Measurements from ENCODE around the gene RNF150.

The RNF150 gene

GRCh38 chr4:141027421-141027820 lies 105.8 kb downstream of the RNF150 start:
- no peak for DNase-seq (ENCODE audit: low read depth, low spot score)

- no peak for DNase-seq (ENCODE audit: low read depth, low spot score)
Measured at GRCh38 chr4:141026900-141027299, 106.4 kb downstream of the RNF150 start.

GRCh38 chr4:141023051-141023450 lies 110.2 kb downstream of the RNF150 start:
- DNase-seq (ENCODE audit: low read depth, low spot score) = no peak

GRCh38 chr4:141022111-141022695 lies 111.1 kb downstream of the RNF150 start:
- DNase-seq (ENCODE audit: low read depth, low spot score) = no peak

- no peak for DNase-seq (ENCODE audit: low read depth, low spot score)
Measured at GRCh38 chr4:141021397-141022110, 111.7 kb downstream of the RNF150 start.

GRCh38 chr4:141020801-141021261 lies 112.4 kb downstream of the RNF150 start:
- DNase-seq (ENCODE audit: low read depth, low spot score) = peak; percentile 21

GRCh38 chr4:141019768-141020167 lies 113.5 kb downstream of the RNF150 start:
- no peak for DNase-seq (ENCODE audit: low read depth, low spot score)

GRCh38 chr4:141016117-141016798 lies 117.0 kb downstream of the RNF150 start:
- no peak for DNase-seq (ENCODE audit: low read depth, low spot score)

GRCh38 chr4:141013899-141014298 lies 119.4 kb downstream of the RNF150 start:
- no peak for DNase-seq (ENCODE audit: low read depth, low spot score)

- DNase-seq (ENCODE audit: low read depth, low spot score) = no peak
Measured at GRCh38 chr4:141011901-141012315, 121.4 kb downstream of the RNF150 start.

GRCh38 chr4:141009931-141010330 lies 123.3 kb downstream of the RNF150 start:
- DNase-seq (ENCODE audit: low read depth, low spot score) = no peak

GRCh38 chr4:141009129-141009528 lies 124.1 kb downstream of the RNF150 start:
- DNase-seq (ENCODE audit: low read depth, low spot score) = no peak

GRCh38 chr4:141006242-141006802 lies 126.9 kb downstream of the RNF150 start:
- no peak for DNase-seq (ENCODE audit: low read depth, low spot score)

- no peak for DNase-seq (ENCODE audit: low read depth, low spot score)
Measured at GRCh38 chr4:141004823-141005222, 128.4 kb downstream of the RNF150 start.

- no peak for DNase-seq (ENCODE audit: low read depth, low spot score)
Measured at GRCh38 chr4:141003193-141003592, 130.1 kb downstream of the RNF150 start.

- no peak for DNase-seq (ENCODE audit: low read depth, low spot score)
Measured at GRCh38 chr4:141002323-141002805, 130.9 kb downstream of the RNF150 start.

GRCh38 chr4:140996766-140997165 lies 136.5 kb downstream of the RNF150 start:
- DNase-seq (ENCODE audit: low read depth, low spot score) = no peak

- DNase-seq (ENCODE audit: low read depth, low spot score) = no peak
Measured at GRCh38 chr4:140995058-140995457, 138.2 kb downstream of the RNF150 start.

- DNase-seq (ENCODE audit: low read depth, low spot score) = no peak
Measured at GRCh38 chr4:140994015-140994414, 139.3 kb downstream of the RNF150 start.

GRCh38 chr4:140993370-140993769 lies 139.9 kb downstream of the RNF150 start:
- no peak for DNase-seq (ENCODE audit: low read depth, low spot score)

GRCh38 chr4:140989944-140990343 lies 143.3 kb downstream of the RNF150 start:
- no peak for DNase-seq (ENCODE audit: low read depth, low spot score)

GRCh38 chr4:140986045-140986444 lies 147.2 kb downstream of the RNF150 start:
- DNase-seq (ENCODE audit: low read depth, low spot score) = no peak

All from smooth muscle cell of the brain vasculature (primary cell).